IPS-NIHi7 (cell line): ENCODE results near the gene SLC44A5.
"Not testable (repeated sequence)": the region's sequence is repeated elsewhere in the genome, so short reads cannot be mapped to it uniquely, and the experiment has no call there.

Source experiments
- DNase-seq: peaks from one replicate; pipeline ENCODE4 v3.0.0; 2012; ENCODE audit warnings: mixed read lengths; ENCODE audit errors: extremely low spot score

The SLC44A5 gene

GRCh38 chr1:75520862-75521475 is 89.9 kb downstream of the SLC44A5 start:
- DNase-seq, result no peak

GRCh38 chr1:75519651-75520427 is 91.1 kb downstream of the SLC44A5 start:
- no peak for DNase-seq

GRCh38 chr1:75518686-75519085 is 92.2 kb downstream of the SLC44A5 start:
- DNase-seq, result no peak

GRCh38 chr1:75514270-75514669 is 96.6 kb downstream of the SLC44A5 start:
- no peak for DNase-seq

GRCh38 chr1:75506976-75507375 is 103.9 kb downstream of the SLC44A5 start:
- DNase-seq, result no peak

- DNase-seq, result no peak
Measured at GRCh38 chr1:75503221-75503974, 107.5 kb downstream of the SLC44A5 start.

GRCh38 chr1:75502776-75503175 is 108.1 kb downstream of the SLC44A5 start:
- DNase-seq, result no peak

- no peak for DNase-seq
Measured at GRCh38 chr1:75501577-75502295, 109.2 kb downstream of the SLC44A5 start.

- DNase-seq, result no peak
Measured at GRCh38 chr1:75492011-75492410, 118.9 kb downstream of the SLC44A5 start.

- no peak for DNase-seq
Measured at GRCh38 chr1:75487399-75487798, 123.5 kb downstream of the SLC44A5 start.

- DNase-seq, result no peak
Measured at GRCh38 chr1:75484789-75485188, 126.1 kb downstream of the SLC44A5 start.

- no peak for DNase-seq
Measured at GRCh38 chr1:75482951-75483350, 128.0 kb downstream of the SLC44A5 start.

GRCh38 chr1:75476486-75476885 is 134.4 kb downstream of the SLC44A5 start:
- DNase-seq, result not testable (repeated sequence)

GRCh38 chr1:75475696-75476095 is 135.2 kb downstream of the SLC44A5 start:
- DNase-seq, result no peak

- DNase-seq, result no peak
Measured at GRCh38 chr1:75472971-75473603, 137.8 kb downstream of the SLC44A5 start.

- DNase-seq, result no peak
Measured at GRCh38 chr1:75472089-75472970, 138.6 kb downstream of the SLC44A5 start.

GRCh38 chr1:75471252-75471651 is 139.7 kb downstream of the SLC44A5 start:
- no peak for DNase-seq

- no peak for DNase-seq
Measured at GRCh38 chr1:75470448-75470847, 140.5 kb downstream of the SLC44A5 start.

GRCh38 chr1:75469586-75470173 is 141.2 kb downstream of the SLC44A5 start:
- DNase-seq, result no peak

- no peak for DNase-seq
Measured at GRCh38 chr1:75461808-75462325, 149.0 kb downstream of the SLC44A5 start.
